Activated T-helper 1 cell treated with anti-CD3 and anti-CD28 coated beads, Interleukin-12 subunit alpha, Interleukin-12 subunit beta, Interleukin-2, Interleukin-4 antibody, amounts not matched to agents 30 ng/mL and 10 ng/mL and 1 ng/mL, durations not matched to agents 14 hours and 24 hours and 36 hours (primary cell): ENCODE data around the gene PHACTR4. TPM values are rescaled to one million over a fixed set of nuclear protein-coding genes. Genes with fewer than 3 reads are reported as not detected.
"Not testable (repeated sequence)": the region's sequence is repeated elsewhere in the genome, so short reads cannot be mapped to it uniquely, and the experiment has no call there.

ENCODE experiments used
- DNase-seq: peaks from one replicate; pipeline ENCODE4 v3.0.0; 2021; ENCODE audit warnings: low spot score
- H3K27ac Mint-ChIP-seq: one replicate; pipeline ENCODE4 v1.8.0; 2021; ENCODE audit warnings: mild to moderate bottlenecking, mixed read lengths
- H3K27me3 Mint-ChIP-seq: one replicate; pipeline ENCODE4 v1.8.0; 2022; ENCODE audit warnings: mild to moderate bottlenecking, moderate library complexity, mixed read lengths; ENCODE audit not compliant: insufficient read depth
- H3K36me3 Mint-ChIP-seq: one replicate; pipeline ENCODE4 v1.8.0; 2021; ENCODE audit warnings: low read depth, mixed read lengths
- H3K4me1 Mint-ChIP-seq: one replicate; pipeline ENCODE4 v1.8.0; 2021; ENCODE audit warnings: low read depth, mixed read lengths
- H3K4me3 Mint-ChIP-seq: one replicate; pipeline ENCODE4 v1.8.0; 2021; ENCODE audit warnings: mild to moderate bottlenecking, moderate library complexity, mixed read lengths
- H3K9me3 Mint-ChIP-seq: one replicate; pipeline ENCODE4 v1.8.0; 2021; ENCODE audit warnings: mixed read lengths
- intact Hi-C: fragments of 100-400 bp; cut with micrococcal nuclease; formaldehyde crosslinking; loops from one replicate; pipeline ENCODE4 v1.15.1; 2024
- total RNA-seq: library from RNA; stranded (reverse); gene quantifications from 2 replicates; pipeline ENCODE4 v1.2.3, GENCODE V29; 2022

Gene PHACTR4
- total RNA-seq, 1 donor from 2014 or later = 28.9 TPM

DNA sequence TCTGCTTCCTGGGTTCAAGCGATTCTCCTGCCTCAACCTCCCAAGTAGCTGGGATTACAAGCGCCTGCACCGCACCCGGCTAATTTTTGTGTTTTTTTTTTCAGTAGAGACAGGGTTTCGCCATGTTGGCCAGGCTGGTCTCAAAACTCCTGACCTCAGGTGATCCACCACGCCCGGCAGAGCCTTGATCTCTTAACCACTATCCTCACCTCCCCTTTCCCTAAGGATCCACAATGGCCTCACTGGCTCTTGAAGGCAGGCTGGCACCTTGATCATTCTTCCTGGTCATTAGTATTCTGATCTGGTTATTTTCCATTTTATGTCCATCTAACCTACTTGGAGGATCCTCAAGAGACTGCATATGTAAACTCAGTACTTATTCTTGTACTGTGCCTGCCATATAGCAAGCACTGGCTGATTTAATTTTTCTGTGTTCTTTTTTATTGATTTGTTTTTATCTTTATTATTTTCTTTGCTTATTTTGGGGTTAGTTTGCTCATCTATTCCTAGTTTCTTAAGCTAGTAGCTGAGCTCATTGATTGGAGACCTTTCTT lies 142.6 kb downstream of the PHACTR4 start:
- DNase-seq = no peak

DNA sequence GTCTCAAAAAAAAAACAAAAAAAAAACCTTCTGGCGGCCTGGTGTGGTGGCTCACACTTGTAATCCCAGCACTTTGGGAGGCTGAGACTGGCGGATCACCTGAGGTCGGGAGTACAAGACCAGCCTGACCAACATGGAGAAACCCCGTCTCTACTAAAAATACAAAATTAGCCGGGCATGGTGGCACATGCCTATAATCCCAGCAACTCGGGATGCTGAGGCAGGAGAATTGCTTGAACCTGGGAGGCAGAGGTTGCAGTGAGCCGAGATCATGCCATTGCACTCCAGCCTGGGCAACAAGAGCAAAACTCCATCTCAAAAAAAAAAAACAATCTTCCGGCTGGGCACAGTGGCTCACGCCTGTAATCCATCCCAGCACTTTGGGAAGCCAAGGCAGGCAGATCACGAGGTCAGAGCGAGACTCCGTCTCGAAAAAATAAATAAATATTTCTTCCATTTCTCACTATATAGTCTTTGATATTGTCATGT lies 144.9 kb downstream of the PHACTR4 start:
- H3K4me1 Mint-ChIP-seq = peaks cover 49% of the 10 kb centered on the region
- peaks cover 42% of the 10 kb centered on the region for H3K36me3 Mint-ChIP-seq
- peak overlapping the region; percentile 59 for H3K4me3 Mint-ChIP-seq
- intact Hi-C loops, H3K27me3 Mint-ChIP-seq, H3K9me3 Mint-ChIP-seq, DNase-seq: not testable (repeated sequence)
- H3K27ac Mint-ChIP-seq = peak overlapping the region; percentile 59

More for the DNA sequence above, 142.6 kb downstream of the PHACTR4 start:
- H3K4me3 Mint-ChIP-seq = peak overlapping the region; percentile 100
- peaks cover 7% of the 10 kb centered on the region for H3K27me3 Mint-ChIP-seq
- H3K36me3 Mint-ChIP-seq = peaks cover 57% of the 10 kb centered on the region
- intact Hi-C loops = no loop called here
- peak overlapping the region; percentile 86 for H3K27ac Mint-ChIP-seq
- no peaks in the 10 kb centered on the region for H3K9me3 Mint-ChIP-seq
- peaks cover 46% of the 10 kb centered on the region for H3K4me1 Mint-ChIP-seq

DNA sequence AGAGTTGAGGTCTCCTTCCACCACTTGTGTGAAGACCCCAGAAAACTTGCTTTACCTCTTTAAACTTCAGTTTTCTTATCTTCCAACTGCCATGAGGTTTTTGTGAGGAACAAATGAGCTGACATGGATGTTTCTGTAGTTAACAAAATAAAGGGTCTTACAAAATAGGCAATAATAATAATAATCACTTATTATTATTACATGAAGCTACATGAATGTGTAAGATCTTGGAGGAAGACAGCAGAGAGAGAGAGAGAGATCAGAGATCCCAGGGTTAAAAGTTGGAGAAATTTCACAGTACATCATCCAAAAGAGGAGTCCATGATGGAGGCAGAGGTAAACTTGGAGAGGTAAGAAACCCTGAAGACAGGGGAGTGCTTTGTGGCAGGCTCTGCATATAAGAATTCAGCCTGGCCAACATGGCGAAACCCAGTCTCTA lies 147.0 kb downstream of the PHACTR4 start:
- peaks cover 24% of the 10 kb centered on the region for H3K36me3 Mint-ChIP-seq
- peaks cover 33% of the 10 kb centered on the region for H3K4me1 Mint-ChIP-seq
- H3K4me3 Mint-ChIP-seq = peak overlapping the region; percentile 88
- H3K9me3 Mint-ChIP-seq = no peaks in the 10 kb centered on the region
- H3K27me3 Mint-ChIP-seq = no peaks in the 10 kb centered on the region
- DNase-seq = no peak
- peak overlapping the region; percentile 53 for H3K27ac Mint-ChIP-seq
- intact Hi-C loops = loop anchor here (5.0 kb wide), 1 partner anchor 221 kb away; the partner anchor contains the start of gene YTHDF2

DNA sequence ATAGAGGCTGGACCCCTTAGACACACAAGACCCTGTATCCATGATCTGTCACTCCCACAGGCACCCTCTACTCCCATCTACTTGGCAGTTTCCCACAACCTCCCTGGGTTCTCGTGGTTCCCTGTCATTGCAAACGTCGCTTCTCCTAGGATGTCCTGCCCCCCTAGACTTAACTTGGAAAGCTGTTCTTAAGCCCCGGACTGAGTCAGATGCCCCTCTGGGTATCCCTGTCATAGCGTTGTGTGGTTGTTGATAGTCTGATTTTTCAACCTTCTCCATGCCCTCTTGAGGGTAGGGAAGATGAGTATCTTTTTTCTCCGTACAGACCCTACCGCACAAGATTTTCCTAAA lies 148.1 kb downstream of the PHACTR4 start:
- DNase-seq = no peak
- Mint-ChIP-seq H3K4me3 (peak overlapping the region; percentile 88), H3K4me1 (peaks cover 35% of the 10 kb centered on the region), H3K36me3 (peaks cover 25% of the 10 kb centered on the region), H3K27me3 (no peaks in the 10 kb centered on the region), H3K9me3 (no peaks in the 10 kb centered on the region), H3K27ac (peak overlapping the region; percentile 69)
- intact Hi-C loops = loop anchor here (5.0 kb wide), 1 partner anchor 220 kb away; the partner anchor contains the start of gene YTHDF2

DNA sequence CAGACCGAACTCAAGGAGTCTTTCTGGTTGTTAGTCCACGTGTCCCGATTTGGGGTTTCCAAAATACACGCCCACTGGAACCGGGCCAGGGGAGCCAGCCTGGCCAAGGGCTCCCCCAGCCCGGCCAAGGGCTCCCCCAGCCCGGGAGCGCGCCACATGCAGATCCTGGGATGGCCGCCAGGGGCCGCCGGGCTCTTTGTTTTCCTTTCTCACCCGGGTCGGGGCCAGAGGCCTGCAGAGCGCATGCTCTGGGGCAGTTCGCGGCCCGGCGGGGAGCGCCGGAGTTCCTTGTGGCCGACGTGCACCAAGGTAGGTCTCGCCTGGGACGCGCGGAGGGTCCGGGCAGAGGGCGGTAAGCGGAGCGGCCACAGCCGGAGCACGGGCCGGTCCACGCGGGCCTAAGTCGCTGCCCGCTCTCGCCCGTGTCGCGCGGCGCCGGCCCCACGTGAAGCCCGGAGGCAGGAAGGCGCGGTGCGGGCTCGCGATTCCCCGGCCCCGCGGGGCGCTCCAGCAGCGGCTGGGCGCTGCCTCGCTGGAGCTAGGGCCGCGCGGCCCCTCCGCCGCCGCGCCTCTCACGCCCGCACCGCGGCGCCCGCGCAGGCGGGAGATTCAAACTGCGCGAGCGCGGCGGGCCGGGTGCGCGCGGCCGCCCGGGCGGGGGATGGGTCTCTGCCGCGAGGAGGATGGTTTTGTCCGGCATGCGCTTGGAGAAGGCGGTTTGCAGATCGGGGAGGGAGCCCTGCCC lies 148.6 kb downstream of the PHACTR4 start:
- peaks cover 24% of the 10 kb centered on the region for H3K36me3 Mint-ChIP-seq
- H3K4me3 Mint-ChIP-seq = peak overlapping the region; percentile 92
- no peaks in the 10 kb centered on the region for H3K27me3 Mint-ChIP-seq
- peaks cover 33% of the 10 kb centered on the region for H3K4me1 Mint-ChIP-seq
- intact Hi-C loops = loop anchor here (1.0 to 5.0 kb wide), 6 partner anchors 13 to 545 kb away; partner anchors contain the start of genes TAF12 and YTHDF2
- H3K9me3 Mint-ChIP-seq = no peaks in the 10 kb centered on the region
- H3K27ac Mint-ChIP-seq = peak overlapping the region; percentile 92
- DNase-seq = peak; percentile 86

DNA sequence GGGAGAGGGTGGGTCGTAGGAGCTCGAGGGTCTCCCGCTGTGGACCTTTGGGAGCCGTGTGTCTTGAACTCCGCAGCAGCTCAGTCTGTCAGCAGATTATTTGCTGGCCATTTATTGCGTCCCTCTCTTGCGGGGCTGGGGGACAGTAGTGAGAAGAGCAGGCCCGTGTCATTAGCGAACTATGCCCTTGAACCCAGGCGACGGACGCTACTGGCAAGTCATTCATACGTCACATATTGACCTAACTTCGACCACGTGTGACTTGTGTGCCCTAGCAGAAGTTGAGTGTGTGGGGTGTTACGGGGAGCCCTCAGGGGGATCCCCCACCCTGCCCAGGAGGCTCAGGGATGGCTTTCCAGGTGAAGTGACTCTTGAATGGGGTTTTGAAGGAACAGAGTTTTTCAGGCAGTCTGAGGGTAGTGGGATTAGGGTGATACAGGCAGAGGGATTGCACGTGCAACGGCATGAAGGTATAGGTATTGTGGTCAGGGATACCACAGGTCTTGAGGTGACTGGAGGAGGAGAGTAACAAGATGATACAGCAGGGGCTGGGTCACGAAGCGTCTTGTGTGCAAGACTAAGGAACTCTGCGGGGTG lies 149.3 kb downstream of the PHACTR4 start:
- H3K36me3 Mint-ChIP-seq = peaks cover 26% of the 10 kb centered on the region
- DNase-seq = no peak
- H3K27me3 Mint-ChIP-seq = no peaks in the 10 kb centered on the region
- peak overlapping the region; percentile 92 for H3K4me3 Mint-ChIP-seq
- intact Hi-C loops = loop anchor here (1.0 to 5.0 kb wide), 8 partner anchors 14 to 544 kb away; partner anchors contain the start of genes TAF12 and YTHDF2
- peak overlapping the region; percentile 92 for H3K27ac Mint-ChIP-seq
- H3K4me1 Mint-ChIP-seq = peaks cover 33% of the 10 kb centered on the region
- no peaks in the 10 kb centered on the region for H3K9me3 Mint-ChIP-seq

DNA sequence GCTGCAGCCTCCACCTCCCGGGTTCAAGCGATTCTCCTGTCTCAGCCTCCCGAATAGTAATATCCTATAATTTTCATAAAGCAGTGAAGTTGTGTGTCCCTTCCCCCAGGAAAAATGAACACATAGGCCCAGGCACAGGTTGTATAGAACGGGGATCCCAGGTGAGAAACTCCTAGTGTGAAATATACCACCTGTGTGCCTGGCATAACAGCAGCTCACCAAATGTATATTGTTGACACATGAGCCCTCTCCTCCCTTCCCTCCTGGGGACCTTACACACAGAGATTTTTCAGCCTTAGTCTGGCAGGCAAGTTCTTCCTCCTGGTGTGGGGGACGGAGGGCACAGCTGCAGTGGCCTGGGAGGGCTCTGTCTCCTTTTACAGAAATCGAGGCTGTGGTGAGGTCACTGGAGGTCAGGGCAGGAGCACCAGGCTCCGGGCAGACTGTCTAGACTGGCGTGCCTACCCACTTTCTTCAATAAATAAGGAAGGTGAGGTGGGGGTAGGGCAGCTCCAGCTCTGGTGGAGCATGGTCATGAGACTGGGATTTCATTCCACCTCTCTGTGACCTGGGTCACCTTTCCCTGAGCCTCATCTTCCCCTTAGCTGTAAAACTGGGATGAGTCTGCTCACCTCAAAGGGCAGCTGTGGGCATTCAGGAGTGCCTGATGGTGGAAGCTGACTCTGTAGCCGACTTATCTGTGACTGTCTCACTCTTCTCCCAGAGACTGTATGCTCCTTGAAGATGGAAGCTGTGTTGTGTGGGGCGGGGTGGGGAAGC lies 150.6 kb downstream of the PHACTR4 start:
- Mint-ChIP-seq H3K27me3 (no peaks in the 10 kb centered on the region), H3K36me3 (peaks cover 23% of the 10 kb centered on the region), H3K4me3 (peak overlapping the region; percentile 60), H3K9me3 (no peaks in the 10 kb centered on the region), H3K27ac (no peak overlapping the region), H3K4me1 (peaks cover 27% of the 10 kb centered on the region)
- DNase-seq = no peak
- intact Hi-C loops = loop anchor here (1.0 to 5.0 kb wide), 6 partner anchors 32 to 543 kb away; partner anchors contain the start of genes TAF12 and YTHDF2

DNA sequence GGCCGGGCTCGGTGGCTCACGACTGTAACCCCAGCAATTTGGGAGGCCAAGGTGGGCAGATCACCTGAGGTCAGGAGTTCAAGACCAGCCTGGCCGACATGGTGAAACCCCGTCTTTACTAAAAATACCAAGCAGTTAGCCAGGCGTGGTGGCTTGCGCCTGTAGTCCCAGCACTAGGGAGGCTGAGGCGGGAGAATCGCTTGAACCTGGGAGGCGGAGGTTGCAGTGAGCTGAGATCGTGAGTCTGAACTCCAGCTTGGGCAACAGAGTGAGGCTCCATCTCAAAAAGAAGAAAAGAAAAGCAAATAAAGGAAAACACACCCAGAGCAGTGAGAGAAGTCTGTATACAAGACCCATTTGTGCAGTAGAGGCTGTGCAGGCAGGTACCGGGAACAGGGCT lies 151.3 kb downstream of the PHACTR4 start:
- H3K27ac Mint-ChIP-seq = not testable (repeated sequence)
- H3K4me1 Mint-ChIP-seq = peaks cover 27% of the 10 kb centered on the region

DNA sequence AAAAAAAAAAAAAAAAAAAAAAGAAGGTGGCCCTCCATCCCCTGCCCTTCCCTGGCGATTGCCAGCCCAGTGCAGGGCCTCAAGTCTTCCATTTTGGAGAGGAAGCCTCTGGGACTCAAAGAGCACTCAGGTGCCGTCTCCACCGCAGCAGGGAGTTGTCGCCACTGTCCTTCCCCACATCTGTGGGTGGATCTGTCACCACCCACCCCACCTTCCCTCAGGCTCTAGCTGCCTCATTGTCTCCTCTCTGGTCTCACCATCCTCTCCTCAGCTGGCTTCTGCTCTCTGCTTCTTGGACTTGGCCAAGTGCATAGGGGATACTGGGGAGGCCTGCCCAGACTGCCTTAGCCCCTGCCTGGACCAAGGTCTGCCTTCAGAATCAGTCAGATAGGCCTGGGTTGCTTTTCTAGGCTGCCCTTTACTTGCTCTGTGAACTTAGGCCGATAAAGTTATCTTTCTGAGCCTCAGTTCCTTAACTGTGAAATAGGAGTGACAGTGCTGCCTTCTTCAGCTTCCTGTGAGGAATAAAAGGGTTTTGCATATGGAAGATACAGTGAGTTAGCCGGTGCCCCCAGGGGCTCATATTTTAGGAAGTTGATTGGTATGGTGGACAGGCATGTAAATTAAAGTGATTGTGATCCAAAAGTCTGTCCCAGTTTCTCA lies 152.1 kb downstream of the PHACTR4 start:
- Mint-ChIP-seq H3K9me3 (no peaks in the 10 kb centered on the region), H3K4me1 (peaks cover 27% of the 10 kb centered on the region), H3K27ac (peak overlapping the region; percentile 25), H3K4me3 (peak overlapping the region; percentile 3), H3K36me3 (peaks cover 26% of the 10 kb centered on the region), H3K27me3 (no peaks in the 10 kb centered on the region)
- DNase-seq = no peak
- intact Hi-C loops = no loop called here

More for the DNA sequence above, 151.3 kb downstream of the PHACTR4 start:
- peaks cover 23% of the 10 kb centered on the region for H3K36me3 Mint-ChIP-seq
- H3K4me3 Mint-ChIP-seq, H3K9me3 Mint-ChIP-seq, intact Hi-C loops, DNase-seq, H3K27me3 Mint-ChIP-seq: not testable (repeated sequence)

DNA sequence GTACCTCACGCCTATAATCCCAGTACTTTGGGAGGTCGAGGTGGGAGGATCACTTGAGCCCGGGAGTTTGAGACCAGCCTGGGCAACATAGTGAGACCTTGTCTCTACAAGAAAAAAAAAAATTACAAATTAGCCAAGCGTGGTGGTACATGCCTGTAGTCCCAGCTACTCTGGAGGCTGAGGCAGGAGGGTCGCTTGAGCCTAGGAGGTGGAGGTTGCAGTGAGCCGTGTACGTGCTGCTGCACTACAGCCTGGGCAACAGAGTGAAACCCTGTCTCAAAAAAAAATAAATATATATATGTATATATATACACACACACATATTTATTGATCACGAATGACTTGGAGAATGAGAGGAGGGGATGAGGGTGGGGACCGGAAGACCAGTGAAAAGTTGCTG lies 153.0 kb downstream of the PHACTR4 start:
- intact Hi-C loops, H3K4me3 Mint-ChIP-seq, DNase-seq, H3K9me3 Mint-ChIP-seq, H3K27me3 Mint-ChIP-seq, H3K27ac Mint-ChIP-seq: not testable (repeated sequence)
- Mint-ChIP-seq H3K4me1 (peaks cover 21% of the 10 kb centered on the region), H3K36me3 (peaks cover 25% of the 10 kb centered on the region)

DNA sequence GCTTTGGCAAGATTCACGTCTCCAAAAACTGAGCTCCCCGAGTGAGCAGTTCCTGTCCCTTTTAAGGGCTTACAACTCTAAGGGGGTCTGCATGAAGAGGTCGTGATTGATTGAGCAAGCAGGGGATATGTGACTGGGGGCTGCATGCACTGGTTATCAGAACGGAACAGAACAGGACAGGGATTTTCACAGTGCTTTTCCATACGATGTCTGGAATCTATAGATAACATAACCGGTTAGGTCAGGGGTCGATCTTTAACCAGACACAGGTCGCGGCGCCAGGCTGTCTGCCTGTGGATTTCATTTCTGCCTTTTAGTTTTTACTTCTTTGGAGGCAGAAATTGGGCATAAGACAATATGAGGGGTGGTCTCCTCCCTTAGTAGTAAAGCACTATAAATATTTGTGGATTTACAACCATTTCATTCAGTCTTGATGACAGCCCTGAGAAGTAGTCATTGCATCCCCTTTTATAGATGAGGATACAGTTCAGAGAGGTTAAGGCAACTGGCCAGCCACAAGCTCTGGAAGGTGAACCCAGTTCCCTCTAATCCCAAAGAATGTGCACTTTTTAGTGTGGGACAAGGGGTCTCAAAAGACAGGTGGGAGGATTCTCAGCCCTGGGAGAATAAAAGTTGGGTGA lies 155.6 kb downstream of the PHACTR4 start:
- DNase-seq, H3K9me3 Mint-ChIP-seq, intact Hi-C loops, H3K4me3 Mint-ChIP-seq, H3K27me3 Mint-ChIP-seq, H3K27ac Mint-ChIP-seq: not testable (repeated sequence)
- Mint-ChIP-seq H3K4me1 (peaks cover 10% of the 10 kb centered on the region), H3K36me3 (peaks cover 21% of the 10 kb centered on the region)
